ENCODE results near the gene ZNF611.

DNA sequence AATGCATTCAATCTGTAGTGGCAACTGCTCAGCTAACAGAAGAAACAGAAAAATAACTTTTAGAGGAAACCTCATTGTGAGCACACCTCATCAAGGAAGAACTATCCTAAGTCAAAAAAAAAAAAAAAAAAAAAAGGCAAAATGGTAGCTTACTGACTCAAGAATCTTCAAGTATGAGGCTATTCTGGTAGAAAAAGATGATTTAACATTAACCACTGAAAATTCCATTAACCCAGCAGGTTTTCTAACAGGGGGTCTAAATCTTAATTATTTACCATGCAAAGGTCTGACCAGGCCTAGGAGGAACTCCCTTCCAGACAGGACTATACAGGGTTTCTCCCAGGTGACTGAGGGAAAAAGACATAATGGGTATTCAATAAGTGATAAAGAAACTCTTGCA is 68.3 kb downstream of the ZNF611 start:
- TF ChIP-seq, protein P1, sequence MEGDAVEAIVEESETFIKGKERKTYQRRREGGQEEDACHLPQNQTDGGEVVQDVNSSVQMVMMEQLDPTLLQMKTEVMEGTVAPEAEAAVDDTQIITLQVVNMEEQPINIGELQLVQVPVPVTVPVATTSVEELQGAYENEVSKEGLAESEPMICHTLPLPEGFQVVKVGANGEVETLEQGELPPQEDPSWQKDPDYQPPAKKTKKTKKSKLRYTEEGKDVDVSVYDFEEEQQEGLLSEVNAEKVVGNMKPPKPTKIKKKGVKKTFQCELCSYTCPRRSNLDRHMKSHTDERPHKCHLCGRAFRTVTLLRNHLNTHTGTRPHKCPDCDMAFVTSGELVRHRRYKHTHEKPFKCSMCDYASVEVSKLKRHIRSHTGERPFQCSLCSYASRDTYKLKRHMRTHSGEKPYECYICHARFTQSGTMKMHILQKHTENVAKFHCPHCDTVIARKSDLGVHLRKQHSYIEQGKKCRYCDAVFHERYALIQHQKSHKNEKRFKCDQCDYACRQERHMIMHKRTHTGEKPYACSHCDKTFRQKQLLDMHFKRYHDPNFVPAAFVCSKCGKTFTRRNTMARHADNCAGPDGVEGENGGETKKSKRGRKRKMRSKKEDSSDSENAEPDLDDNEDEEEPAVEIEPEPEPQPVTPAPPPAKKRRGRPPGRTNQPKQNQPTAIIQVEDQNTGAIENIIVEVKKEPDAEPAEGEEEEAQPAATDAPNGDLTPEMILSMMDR (IDR thresholded peaks at IDR 0.05), result no peak
- TF ChIP-seq POLR2A (IDR thresholded peaks at IDR 0.05), result no peak
